ENCODE data around the gene VPS26C.

The VPS26C gene

GRCh38 chr21:37200641-37201480 is 66.3 kb downstream of the VPS26C start:
- no peak for DNase-seq

GRCh38 chr21:37199057-37199924 is 67.8 kb downstream of the VPS26C start:
- no peak for DNase-seq

- no peak for DNase-seq
Measured at GRCh38 chr21:37197746-37198145, 69.4 kb downstream of the VPS26C start.

DNA sequence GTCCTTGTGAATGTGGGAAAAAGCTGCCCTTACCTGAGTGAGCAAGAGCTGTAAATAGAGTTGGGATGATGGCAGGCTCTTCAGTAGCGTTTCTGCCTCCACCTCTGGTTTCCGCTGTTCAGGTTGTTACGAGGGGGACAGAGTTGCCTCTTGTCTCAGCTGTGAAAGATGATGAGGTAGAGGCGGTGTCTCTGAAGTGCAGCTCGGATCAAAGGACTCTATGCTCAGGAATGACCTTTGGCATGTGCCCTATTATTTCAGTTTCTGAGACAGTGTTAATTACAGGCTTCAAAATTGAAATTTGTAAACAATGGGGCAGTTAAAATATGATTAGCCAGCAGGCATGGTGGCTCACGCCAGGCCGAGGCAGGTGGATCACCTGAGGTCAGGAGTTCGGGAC is 70.3 kb downstream of the VPS26C start:
- no peak for DNase-seq

DNA sequence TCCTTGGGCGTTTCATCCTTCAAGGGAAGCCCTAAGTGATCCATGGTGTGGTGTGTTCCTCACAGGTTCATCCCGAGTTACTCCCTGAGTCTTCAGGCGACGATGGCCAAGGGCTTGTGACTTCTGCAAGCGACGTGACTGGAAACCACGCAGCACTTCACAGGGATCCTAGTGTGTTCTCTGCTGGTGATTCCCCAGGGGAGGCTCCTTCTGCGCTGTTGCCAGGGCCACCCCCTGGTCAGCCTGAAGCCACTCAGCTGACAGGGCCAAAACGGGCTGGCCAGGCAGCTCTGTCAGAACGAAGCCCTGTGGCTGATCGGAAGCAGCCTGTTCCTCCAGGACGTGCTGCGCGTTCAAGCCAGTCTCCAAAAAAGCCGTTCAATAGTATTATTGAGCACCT is 71.5 kb downstream of the VPS26C start:
- no peak for DNase-seq

- no peak for DNase-seq
Measured at GRCh38 chr21:37195059-37195458, 72.1 kb downstream of the VPS26C start.

GRCh38 chr21:37193676-37194075 is 73.5 kb downstream of the VPS26C start:
- no peak for DNase-seq

- no peak for DNase-seq
Measured at GRCh38 chr21:37193006-37193405, 74.1 kb downstream of the VPS26C start.

- DNase-seq, result no peak
Measured at GRCh38 chr21:37192019-37192418, 75.1 kb downstream of the VPS26C start.

DNA sequence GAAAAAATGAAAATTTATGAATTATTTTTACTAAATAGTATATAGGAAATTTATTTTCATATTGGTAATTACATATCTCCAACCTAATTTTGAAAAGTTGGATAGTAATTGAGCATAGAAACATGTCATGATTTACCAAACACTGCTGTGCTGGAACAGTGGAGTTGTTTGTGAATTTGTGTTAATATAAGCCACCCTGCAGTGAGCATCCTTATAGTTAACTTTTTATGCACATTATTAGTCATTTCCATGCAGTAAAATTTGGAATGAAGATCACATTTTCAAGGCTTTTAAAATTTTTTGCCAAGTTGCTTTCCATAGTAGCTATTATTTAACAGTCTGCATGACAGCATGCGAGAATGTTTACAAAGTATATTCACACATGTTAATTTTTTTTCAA is 78.3 kb downstream of the VPS26C start:
- DNase-seq, result no peak

DNA sequence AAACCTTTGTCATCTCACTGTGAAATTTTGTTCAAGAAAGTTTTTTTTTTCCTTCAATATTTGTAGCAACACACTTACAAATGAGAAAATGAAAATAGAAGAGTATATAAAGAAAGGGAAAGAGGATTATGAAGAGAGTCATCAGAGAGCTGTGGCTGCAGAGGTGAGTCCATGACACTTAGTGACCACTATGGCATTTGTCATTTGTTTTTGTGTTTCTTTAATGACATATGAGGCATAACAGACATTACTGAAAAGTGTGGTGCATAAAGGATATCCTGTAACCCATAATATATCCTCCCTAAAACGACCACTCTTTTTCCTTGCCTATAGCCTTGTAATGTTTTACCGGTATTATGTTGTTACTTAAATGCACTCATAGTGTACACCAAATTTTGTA is 80.2 kb downstream of the VPS26C start:
- no peak for DNase-seq

- DNase-seq, result no peak
Measured at GRCh38 chr21:37184784-37185593, 82.1 kb downstream of the VPS26C start.

DNA sequence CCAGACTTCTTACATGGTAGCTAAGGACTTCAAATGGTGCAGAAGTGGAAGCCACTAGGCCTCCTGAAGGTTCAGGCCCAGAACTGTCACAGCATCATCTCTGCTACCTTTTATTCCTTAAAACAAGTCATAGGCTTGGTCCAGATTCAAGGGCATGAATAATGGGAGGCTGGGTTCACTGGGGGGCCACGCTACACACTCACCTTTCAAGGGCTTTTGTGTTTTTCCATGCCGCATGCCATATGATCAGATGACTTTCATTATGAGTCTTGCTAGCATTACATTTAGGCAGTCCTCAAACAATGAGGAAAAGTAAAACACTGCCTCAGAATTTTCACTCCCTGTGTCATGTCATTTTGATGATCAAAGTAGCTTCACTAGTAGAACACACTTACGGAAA is 83.4 kb downstream of the VPS26C start:
- DNase-seq, result no peak

- DNase-seq, result no peak
Measured at GRCh38 chr21:37182222-37182621, 84.9 kb downstream of the VPS26C start.

DNA sequence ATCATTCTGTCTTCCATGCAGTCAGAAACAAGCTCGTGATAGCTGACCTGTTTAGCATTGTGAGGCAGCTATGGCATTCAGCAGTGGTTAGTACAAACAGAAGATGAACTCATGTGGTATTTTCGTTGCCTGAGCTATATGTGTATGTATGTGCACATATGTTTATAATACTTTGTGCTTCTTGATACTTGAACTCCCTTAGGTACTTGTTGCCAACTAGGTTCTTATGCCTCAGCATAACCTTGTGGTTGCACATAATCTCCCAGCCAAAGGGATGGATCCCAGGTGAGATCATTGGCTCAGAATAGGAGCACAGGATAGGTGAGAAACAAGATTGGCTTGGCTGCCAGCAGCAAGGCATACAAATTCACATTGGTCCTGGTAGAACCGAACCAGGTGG is 86.1 kb downstream of the VPS26C start:
- DNase-seq, result no peak

DNA sequence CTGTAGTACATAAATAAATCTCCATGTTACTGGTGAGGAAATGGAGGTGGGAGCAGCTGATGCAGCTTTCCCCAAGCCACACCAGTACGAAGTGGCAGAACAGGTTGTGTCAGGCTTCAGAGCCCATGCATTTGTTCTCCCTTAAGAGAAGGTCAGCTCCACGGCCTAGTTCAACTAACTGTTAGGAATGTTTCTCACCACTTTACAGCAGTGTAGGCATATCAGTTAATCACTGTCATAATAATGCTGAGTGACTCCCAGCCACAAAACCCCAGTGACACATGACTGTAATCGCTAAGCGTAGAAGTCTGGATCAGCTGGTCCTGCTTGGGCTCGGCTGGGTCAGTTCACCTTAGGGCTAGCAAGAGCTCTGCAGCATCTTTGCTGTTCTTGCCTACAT is 90.4 kb downstream of the VPS26C start:
- DNase-seq, result no peak
